ENCODE results near the gene VNN1.
A peak's percentile ranks its signal among the peaks of the same experiment; 100 is the strongest.

Gene VNN1

GRCh38 chr6:132751306-132751705 is 37.5 kb upstream of the VNN1 start:
- in situ Hi-C loops (cut with MboI; ENCODE audit: low sequenced_read_pairs, unreplicated experiment) = loop anchor here (25.0 kb wide), 1 partner anchor 464 kb away; no protein-coding TSS in a partner anchor
- DNase-seq (ENCODE audit: low spot score) = no peak
- no peak for TF ChIP-seq CTCF (IDR thresholded peaks at IDR 0.05; ENCODE audit: borderline replicate concordance, control extremely low read depth, extremely low read depth, insufficient read depth, missing control alignments)

GRCh38 chr6:132750455-132751248 is 36.8 kb upstream of the VNN1 start:
- DNase-seq (ENCODE audit: low spot score) = peak; percentile 32
- in situ Hi-C loops (cut with MboI; ENCODE audit: low sequenced_read_pairs, unreplicated experiment) = loop anchor here (25.0 kb wide), 1 partner anchor 463 kb away; no protein-coding TSS in a partner anchor
- TF ChIP-seq CTCF (IDR thresholded peaks at IDR 0.05; ENCODE audit: borderline replicate concordance, control extremely low read depth, extremely low read depth, insufficient read depth, missing control alignments) = no peak

- in situ Hi-C loops (cut with MboI; ENCODE audit: low sequenced_read_pairs, unreplicated experiment) = no loop called here
- DNase-seq (ENCODE audit: low spot score) = no peak
- no peak for TF ChIP-seq CTCF (IDR thresholded peaks at IDR 0.05; ENCODE audit: borderline replicate concordance, control extremely low read depth, extremely low read depth, insufficient read depth, missing control alignments)
These were observed 35.3 kb upstream of the VNN1 start for GRCh38 chr6:132749111-132749510.

- in situ Hi-C loops (cut with MboI; ENCODE audit: low sequenced_read_pairs, unreplicated experiment) = no loop called here
- no peak for DNase-seq (ENCODE audit: low spot score)
- no peak for TF ChIP-seq CTCF (IDR thresholded peaks at IDR 0.05; ENCODE audit: borderline replicate concordance, control extremely low read depth, extremely low read depth, insufficient read depth, missing control alignments)
These were observed 34.6 kb upstream of the VNN1 start for GRCh38 chr6:132748446-132748845.

- in situ Hi-C loops (cut with MboI; ENCODE audit: low sequenced_read_pairs, unreplicated experiment) = no loop called here
- TF ChIP-seq CTCF (IDR thresholded peaks at IDR 0.05; ENCODE audit: borderline replicate concordance, control extremely low read depth, extremely low read depth, insufficient read depth, missing control alignments) = no peak
- DNase-seq (ENCODE audit: low spot score) = no peak
These were observed 32.2 kb upstream of the VNN1 start for GRCh38 chr6:132746048-132746447.

GRCh38 chr6:132742495-132742894 is 28.6 kb upstream of the VNN1 start:
- no peak for DNase-seq (ENCODE audit: low spot score)
- no peak for TF ChIP-seq CTCF (IDR thresholded peaks at IDR 0.05; ENCODE audit: borderline replicate concordance, control extremely low read depth, extremely low read depth, insufficient read depth, missing control alignments)
- in situ Hi-C loops (cut with MboI; ENCODE audit: low sequenced_read_pairs, unreplicated experiment) = no loop called here

All from GM13976 (cell line).